Thoracic aorta (tissue), 2 donors: Measurements from ENCODE around the gene PTPN14. TPM values are rescaled to one million over a fixed set of nuclear protein-coding genes. Genes with fewer than 3 reads are reported as not detected.

Experiments
- ATAC-seq: fragments of 150-250 bp; one replicate; pipeline ENCODE4 v1.8.0; 2017; ENCODE audit warnings: low read depth; ENCODE audit not compliant: insufficient number of reproducible peaks, low FRiP score
- DNase-seq: peaks from one replicate; pipeline ENCODE4 v3.0.0-alpha.2; 2020; ENCODE audit warnings: low spot score
- H3K27ac ChIP-seq, 2 donors: fragments of 200-600 bp; sonication (generic); 1 replicate in 1 of 2; 2 replicates in 1 of 2; pipeline ENCODE4 v1.5.1; 2016; ENCODE audit warnings: mild to moderate bottlenecking in 2 of 2, moderate library complexity in 2 of 2
- H3K27me3 ChIP-seq: fragments of 200-600 bp; sonication (generic); replicated peaks from 2 replicates; pipeline ENCODE4 v1.6.0; 2016; ENCODE audit warnings: mild to moderate bottlenecking; ENCODE audit not compliant: insufficient read depth
- H3K36me3 ChIP-seq: fragments of 200-600 bp; sonication (generic); one replicate; pipeline ENCODE4 v1.5.1; 2016
- H3K4me1 ChIP-seq, 2 donors: fragments of 200-600 bp; sonication (generic); 1 replicate in 1 of 2; 2 replicates in 1 of 2; pipeline versions ENCODE4 v1.5.1 to v1.6.0; 2016; ENCODE audit warnings: low read depth in 2 of 2, mild to moderate bottlenecking in 1 of 2; ENCODE audit not compliant: control insufficient read depth in 1 of 2
- H3K4me3 ChIP-seq: fragments of 200-600 bp; sonication (generic); 2 replicates; pipeline ENCODE4 v1.5.1; 2016; ENCODE audit warnings: mild to moderate bottlenecking
- H3K9me3 ChIP-seq: fragments of 200-600 bp; sonication (generic); 2 replicates; pipeline ENCODE4 v1.5.1; 2016
- total RNA-seq, 2 donors: library from RNA; depleted of rRNA; stranded (reverse); fragments of >200 nt; gene quantifications; one replicate each; pipeline versions ENCODE4 v1.1.0 to v1.2.3, GENCODE V29; 2016
- TF ChIP-seq, protein P1 (sequence below): fragments of 200-600 bp; sonication (generic); IDR thresholded peaks from one replicate; pipeline ENCODE4 v1.5.1; 2019; ENCODE audit warnings: antibody characterized with exemption

Gene PTPN14
- total RNA-seq, 2 donors from 2014 or later = 33.3 to 63.8 TPM

DNA sequence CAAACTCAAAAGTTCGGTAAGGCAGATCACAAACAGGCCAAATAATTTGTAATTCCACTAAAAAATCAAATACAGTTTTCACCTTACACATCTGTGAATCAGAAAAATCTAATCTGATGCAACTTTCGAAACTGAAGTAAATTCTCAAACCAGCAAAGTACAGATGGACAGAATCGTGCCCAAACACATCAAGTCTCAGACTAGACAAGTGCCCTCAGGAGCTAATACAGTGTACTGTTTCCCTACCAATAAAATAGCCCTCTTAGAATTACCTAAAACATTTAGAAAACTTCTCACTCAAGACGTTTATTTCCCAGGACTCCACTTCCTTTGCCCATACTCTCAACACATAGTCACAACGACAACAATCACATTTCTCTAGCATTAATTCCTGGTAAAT is 136.3 kb downstream of the PTPN14 start:
- Histone ChIP-seq H3K4me1 (peaks cover 28 to 50% of the 10 kb centered on the region in 2 donors), H3K27me3 (no peaks in the 10 kb centered on the region), H3K27ac (peak overlapping the region in 1 of 2 donors; percentile 83), H3K9me3 (no peaks in the 10 kb centered on the region), H3K36me3 (no peaks in the 10 kb centered on the region), H3K4me3 (no peak overlapping the region)
- no peak for DNase-seq
- TF ChIP-seq, protein P1, sequence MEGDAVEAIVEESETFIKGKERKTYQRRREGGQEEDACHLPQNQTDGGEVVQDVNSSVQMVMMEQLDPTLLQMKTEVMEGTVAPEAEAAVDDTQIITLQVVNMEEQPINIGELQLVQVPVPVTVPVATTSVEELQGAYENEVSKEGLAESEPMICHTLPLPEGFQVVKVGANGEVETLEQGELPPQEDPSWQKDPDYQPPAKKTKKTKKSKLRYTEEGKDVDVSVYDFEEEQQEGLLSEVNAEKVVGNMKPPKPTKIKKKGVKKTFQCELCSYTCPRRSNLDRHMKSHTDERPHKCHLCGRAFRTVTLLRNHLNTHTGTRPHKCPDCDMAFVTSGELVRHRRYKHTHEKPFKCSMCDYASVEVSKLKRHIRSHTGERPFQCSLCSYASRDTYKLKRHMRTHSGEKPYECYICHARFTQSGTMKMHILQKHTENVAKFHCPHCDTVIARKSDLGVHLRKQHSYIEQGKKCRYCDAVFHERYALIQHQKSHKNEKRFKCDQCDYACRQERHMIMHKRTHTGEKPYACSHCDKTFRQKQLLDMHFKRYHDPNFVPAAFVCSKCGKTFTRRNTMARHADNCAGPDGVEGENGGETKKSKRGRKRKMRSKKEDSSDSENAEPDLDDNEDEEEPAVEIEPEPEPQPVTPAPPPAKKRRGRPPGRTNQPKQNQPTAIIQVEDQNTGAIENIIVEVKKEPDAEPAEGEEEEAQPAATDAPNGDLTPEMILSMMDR = no peak
- no peak for ATAC-seq

DNA sequence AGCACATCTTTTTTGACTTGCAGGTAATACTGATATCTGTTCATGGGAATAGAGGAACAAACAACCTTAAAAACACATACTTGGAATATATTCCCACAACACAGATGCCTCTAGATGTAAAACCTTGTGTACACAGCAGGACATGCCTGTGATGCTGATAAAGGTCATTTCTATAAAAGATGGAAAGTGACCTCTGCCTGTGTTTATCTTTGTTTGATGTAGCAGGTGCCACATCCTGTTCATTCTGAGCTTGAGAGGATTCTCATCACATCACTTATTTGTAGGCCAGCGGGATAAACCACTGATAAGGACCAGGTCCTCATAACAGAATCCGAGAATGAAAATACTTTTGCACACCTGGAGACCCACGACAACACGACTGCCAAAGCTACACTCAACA is 136.7 kb downstream of the PTPN14 start:
- Histone ChIP-seq H3K4me1 (peaks cover 27 to 45% of the 10 kb centered on the region in 2 donors), H3K36me3 (no peaks in the 10 kb centered on the region), H3K4me3 (no peak overlapping the region), H3K9me3 (no peaks in the 10 kb centered on the region), H3K27me3 (no peaks in the 10 kb centered on the region), H3K27ac (peak overlapping the region in 1 of 2 donors; percentile 83)
- no peak for ATAC-seq
- no peak for DNase-seq
- TF ChIP-seq, protein P1 = no peak

DNA sequence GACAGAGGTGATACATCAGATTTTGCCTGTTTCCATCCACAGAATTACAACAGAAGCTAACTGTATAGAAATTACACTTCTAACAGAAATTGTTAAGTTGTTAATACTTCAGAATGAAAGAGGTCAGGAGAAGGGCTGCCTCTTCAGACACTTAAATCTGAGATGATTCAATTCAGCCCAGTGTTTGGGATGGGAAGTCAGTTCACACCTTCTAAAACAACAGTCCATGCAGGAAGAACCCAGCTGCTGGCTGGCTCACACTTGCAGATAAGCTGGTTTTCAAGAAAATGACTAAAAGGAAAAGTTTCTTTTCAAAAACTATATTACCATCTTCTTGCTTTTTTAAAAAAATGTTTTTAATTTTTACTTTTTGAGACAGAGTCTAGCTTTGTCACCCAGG is 138.1 kb downstream of the PTPN14 start:
- H3K9me3 ChIP-seq = no peaks in the 10 kb centered on the region
- H3K4me1 ChIP-seq = peaks cover 14 to 31% of the 10 kb centered on the region in 2 donors
- H3K36me3 ChIP-seq = no peaks in the 10 kb centered on the region
- DNase-seq = no peak
- ATAC-seq = no peak
- no peak overlapping the region for H3K27ac ChIP-seq
- H3K4me3 ChIP-seq = no peak overlapping the region
- no peaks in the 10 kb centered on the region for H3K27me3 ChIP-seq
- TF ChIP-seq, protein P1 = no peak

DNA sequence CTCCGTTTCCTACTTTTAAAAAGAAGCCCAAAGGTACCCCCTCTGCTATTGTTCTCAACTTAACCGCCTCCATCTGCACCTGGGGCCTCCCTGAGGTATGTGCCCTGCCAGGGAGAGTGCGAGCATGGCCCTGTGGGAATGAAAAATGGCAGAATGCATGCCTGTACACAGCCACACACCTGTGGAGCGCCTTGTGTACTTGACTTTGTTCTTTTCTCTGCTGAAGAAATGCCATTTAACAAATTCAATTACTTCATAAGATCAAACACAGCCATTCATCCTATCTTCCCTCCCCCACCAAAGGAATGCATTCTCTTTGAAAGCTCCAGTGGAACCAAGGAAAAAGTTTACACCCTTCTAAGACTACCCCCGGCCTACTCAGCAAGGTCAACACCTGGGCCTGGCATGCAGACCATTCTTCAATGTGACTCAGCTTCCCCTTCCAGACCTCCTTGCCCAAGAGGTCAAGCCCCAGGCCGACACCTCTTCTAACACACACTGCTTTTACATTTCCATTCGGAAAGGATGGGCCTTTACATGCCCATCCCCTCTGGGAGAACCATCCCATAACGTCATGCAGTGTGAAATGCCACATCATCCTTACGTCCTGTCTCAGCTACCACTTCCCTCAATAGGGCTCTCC is 146.7 kb downstream of the PTPN14 start:
- Histone ChIP-seq H3K4me1 (no peaks in the 10 kb centered on the region), H3K4me3 (no peak overlapping the region), H3K9me3 (no peaks in the 10 kb centered on the region), H3K36me3 (peaks cover 4% of the 10 kb centered on the region), H3K27ac (no peak overlapping the region), H3K27me3 (no peaks in the 10 kb centered on the region)
- TF ChIP-seq, protein P1 = no peak
- DNase-seq (no peak), ATAC-seq (no peak)

DNA sequence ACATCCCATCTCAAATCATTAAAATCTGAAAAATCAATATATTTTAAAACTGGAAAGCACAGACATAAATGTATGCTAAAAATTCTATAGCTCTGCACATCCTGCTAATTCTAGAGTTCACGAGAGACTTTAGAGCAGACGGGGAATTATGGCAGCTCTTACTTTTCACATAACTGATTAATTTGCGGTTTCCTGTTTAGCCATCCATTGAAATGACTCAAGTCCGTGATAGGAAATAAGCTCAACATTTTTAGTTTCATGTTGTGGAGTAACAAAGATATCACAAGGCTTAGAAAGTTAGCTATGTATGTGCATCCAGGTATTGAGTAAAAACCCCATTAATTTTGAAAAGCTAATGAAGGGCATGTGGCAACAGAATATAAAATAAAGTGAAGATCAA is 147.2 kb downstream of the PTPN14 start:
- H3K27ac ChIP-seq = no peak overlapping the region
- H3K9me3 ChIP-seq = no peaks in the 10 kb centered on the region
- DNase-seq = no peak
- TF ChIP-seq, protein P1 = no peak
- peaks cover 4% of the 10 kb centered on the region for H3K36me3 ChIP-seq
- no peak overlapping the region for H3K4me3 ChIP-seq
- no peak for ATAC-seq
- no peaks in the 10 kb centered on the region for H3K27me3 ChIP-seq
- H3K4me1 ChIP-seq = no peaks in the 10 kb centered on the region
